ENCODE results near the gene POMGNT1. TPM values are rescaled to one million over a fixed set of nuclear protein-coding genes. Genes with fewer than 3 reads are reported as not detected.
"Not testable (repeated sequence)": the region's sequence is repeated elsewhere in the genome, so short reads cannot be mapped to it uniquely, and the experiment has no call there.

POMGNT1 gene
- 20.6 TPM for total RNA-seq

GRCh38 chr1:46197964-46198811 is at the start of gene POMGNT1:
TSS of gene POMGNT1 (minus strand) at chr1:46198434. CDS start at chr1:46197821, 613 bp downstream.
- no peak for DNase-seq

GRCh38 chr1:46247436-46248121 is 49.3 kb upstream of the POMGNT1 start, which contains the start of gene RAD54L:
TSS of gene RAD54L (plus strand) at chr1:46247763. CDS start at chr1:46248406, 643 bp downstream.
- peak; percentile 96 for DNase-seq

GRCh38 chr1:46246548-46247435 is 48.6 kb upstream of the POMGNT1 start:
- DNase-seq, result peak; percentile 46

GRCh38 chr1:46246136-46246535 is 47.9 kb upstream of the POMGNT1 start:
- not testable (repeated sequence) for DNase-seq

- no peak for DNase-seq
Measured at GRCh38 chr1:46244656-46245371, 46.6 kb upstream of the POMGNT1 start.

- not testable (repeated sequence) for DNase-seq
Measured at GRCh38 chr1:46243831-46244230, 45.6 kb upstream of the POMGNT1 start.

GRCh38 chr1:46242918-46243317 is 44.7 kb upstream of the POMGNT1 start:
- no peak for DNase-seq

- DNase-seq, result not testable (repeated sequence)
Measured at GRCh38 chr1:46241733-46242132, 43.5 kb upstream of the POMGNT1 start.

GRCh38 chr1:46238865-46239264 is 40.6 kb upstream of the POMGNT1 start:
- not testable (repeated sequence) for DNase-seq

- no peak for DNase-seq
Measured at GRCh38 chr1:46236882-46237281, 38.6 kb upstream of the POMGNT1 start.

- DNase-seq, result not testable (repeated sequence)
Measured at GRCh38 chr1:46231231-46231630, 33.0 kb upstream of the POMGNT1 start.

GRCh38 chr1:46224966-46225365 is 26.7 kb upstream of the POMGNT1 start:
- no peak for DNase-seq

GRCh38 chr1:46223472-46223943 is 25.3 kb upstream of the POMGNT1 start:
- peak; percentile 50 for DNase-seq

- DNase-seq, result not testable (repeated sequence)
Measured at GRCh38 chr1:46223055-46223454, 24.8 kb upstream of the POMGNT1 start.

GRCh38 chr1:46221749-46222148 is 23.5 kb upstream of the POMGNT1 start:
- no peak for DNase-seq

- no peak for DNase-seq
Measured at GRCh38 chr1:46220808-46221207, 22.6 kb upstream of the POMGNT1 start.

GRCh38 chr1:46219551-46220520 is 21.6 kb upstream of the POMGNT1 start:
- no peak for DNase-seq

GRCh38 chr1:46218443-46218842 is 20.2 kb upstream of the POMGNT1 start:
- no peak for DNase-seq

GRCh38 chr1:46215504-46215903 is 17.3 kb upstream of the POMGNT1 start:
- DNase-seq, result no peak

- DNase-seq, result no peak
Measured at GRCh38 chr1:46211051-46211450, 12.8 kb upstream of the POMGNT1 start.

Measured in skin of body (tissue), 2 donors.